ENCODE measurements around the gene SLC47A2.
A peak's percentile ranks its signal among the peaks of the same experiment; 100 is the strongest.

Gene SLC47A2

DNA sequence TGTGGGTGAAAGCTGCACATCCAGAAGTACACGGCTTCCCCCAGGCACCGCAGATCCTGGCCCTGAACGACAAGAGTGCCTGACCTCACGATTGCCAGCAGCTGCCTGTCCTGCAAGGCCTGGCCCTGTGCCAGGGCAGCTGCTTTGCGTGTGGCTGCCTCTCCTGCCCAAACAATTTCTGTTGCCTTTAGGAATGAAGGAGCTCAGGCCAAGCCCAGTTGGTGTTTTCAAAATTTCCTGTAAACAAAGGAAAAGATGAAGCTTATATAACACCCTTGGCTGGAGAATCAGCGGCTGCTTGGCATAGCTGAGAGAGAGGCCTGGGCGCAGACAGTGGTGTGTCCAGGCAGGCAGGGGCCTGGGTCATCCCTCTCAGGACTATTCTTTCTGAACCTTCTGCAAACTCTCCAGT, 11.7 kb upstream of the SLC47A2 start:
- DNase-seq (ENCODE audit: low spot score) (no peak), FAIRE-seq (no peak)

DNA sequence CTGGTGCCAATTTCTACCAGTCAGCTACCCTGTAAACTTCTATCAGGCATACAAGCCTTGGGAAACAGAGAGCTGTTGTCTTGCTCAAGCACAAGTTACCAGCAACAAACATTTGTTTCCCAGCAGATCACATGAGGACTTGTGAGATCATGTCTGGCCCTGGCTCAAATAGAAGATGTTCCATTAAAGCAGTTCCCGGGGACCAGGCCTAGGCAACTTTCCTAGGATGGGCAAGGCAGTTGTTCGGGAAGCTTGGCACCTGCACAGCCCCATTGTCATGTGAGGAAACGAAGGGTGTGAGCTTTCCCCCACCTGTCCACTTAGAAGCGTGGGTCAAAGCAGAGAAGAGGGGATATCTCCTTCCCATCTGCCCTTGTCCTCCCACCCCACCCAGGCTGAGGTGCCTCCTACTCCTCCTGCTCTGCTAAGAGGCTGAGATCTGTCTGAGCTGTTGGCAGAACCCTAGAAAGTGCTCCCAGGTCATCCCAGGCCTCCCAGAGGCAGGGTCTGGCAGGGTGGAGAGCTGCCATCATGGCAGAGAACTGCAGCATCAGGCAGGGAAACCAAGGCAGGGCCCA, 11.2 kb upstream of the SLC47A2 start:
- no peak for FAIRE-seq
- DNase-seq (ENCODE audit: low spot score) = no peak

DNA sequence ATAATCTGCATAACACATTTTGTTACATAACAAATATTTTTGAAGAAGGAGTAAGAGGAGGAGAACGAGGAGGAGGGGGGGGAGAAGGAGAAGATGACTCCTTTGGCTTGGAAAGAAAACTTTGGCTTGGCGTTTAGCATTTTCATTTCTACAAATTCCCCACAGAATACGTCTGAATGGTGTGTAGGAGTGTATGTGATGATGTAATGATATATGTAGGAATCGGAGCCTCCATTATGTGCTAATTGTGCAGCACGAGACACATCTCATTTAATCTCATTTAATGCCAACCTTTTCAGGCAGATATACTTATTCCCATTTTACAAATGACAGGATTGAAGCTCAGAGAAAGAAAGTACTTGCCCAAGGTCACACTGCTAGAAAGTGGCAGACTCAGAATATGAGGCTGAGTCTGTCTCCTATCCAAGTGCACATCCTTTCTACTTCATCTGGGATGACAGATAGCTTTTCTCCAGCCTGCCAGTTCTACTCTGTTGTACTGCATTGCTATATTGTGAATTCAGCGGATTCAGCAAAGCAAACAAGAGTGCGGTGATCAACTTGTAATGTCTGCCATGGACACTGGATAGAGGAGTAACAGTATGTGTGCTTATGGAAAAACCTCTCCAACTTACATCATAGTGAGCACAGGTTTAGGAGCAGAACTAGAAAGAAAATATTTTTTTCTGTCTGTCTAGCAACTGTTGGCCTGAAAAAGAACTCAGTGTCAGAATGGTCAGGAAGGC, 10.4 kb upstream of the SLC47A2 start:
- DNase-seq (ENCODE audit: low spot score) (no peak), FAIRE-seq (no peak)

DNA sequence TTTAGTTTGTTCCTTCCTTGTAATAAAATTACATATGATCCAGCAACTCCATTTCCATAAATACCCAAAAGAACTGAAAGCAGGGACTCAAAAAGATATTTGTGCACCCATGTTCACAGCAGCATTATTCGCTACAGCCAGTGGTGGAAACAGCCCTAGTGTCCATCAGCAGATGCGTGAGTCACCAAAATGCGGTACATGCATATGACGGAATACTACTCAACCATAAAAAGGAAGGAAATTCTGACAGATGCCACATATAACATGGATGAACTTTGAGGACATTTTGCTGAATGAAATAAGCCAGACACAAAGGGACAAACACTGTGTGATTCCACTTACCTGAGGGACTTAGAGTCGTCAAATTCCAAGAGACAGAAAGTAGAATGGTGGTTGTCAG, 9.1 kb upstream of the SLC47A2 start:
- no peak for DNase-seq (ENCODE audit: low spot score)
- FAIRE-seq = no peak

DNA sequence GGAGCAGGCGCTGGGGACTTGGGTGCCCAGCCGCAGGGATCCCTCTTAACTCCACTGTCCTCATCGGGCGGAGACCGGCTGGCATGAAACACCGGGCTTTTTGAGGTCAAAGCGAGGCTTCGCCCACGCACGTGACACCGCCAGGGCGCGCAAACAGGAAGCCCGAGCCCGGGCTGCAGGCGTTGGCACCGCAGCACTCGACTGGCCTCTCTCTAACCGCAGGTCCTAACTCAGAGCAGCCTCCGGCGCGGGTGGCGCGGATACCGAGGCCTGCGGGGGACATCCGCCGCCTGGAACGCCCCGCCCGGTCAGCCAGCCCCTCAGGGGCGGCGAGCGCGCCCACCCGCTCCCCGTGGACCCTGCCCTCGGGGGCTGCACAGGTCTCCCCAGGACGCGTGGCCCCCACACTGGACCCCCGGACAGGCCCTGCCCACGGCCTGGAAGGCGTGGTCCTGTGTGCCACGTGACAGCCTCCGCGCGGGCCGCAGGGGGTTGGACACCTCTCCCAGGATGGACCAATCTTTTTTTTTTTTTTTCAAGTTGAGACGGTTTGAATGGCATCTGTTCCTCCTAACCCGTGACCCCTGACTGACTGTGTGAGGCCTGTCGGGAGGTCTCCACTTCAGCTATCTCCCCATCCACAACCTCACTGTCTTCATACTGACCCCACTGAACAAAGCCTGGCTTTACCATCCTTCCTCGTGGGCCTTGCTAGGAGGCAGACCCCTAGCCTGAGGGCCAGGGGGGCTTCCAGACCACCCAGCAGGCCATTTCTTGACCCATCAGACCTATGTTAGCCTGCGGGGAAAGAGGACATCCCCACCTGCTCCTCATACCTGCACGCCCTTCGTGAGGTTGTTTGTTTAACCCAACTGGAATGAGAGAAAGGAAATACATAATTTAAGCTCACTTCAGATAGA, 8.4 kb upstream of the SLC47A2 start:
- no peak for DNase-seq (ENCODE audit: low spot score)
- no peak for FAIRE-seq

DNA sequence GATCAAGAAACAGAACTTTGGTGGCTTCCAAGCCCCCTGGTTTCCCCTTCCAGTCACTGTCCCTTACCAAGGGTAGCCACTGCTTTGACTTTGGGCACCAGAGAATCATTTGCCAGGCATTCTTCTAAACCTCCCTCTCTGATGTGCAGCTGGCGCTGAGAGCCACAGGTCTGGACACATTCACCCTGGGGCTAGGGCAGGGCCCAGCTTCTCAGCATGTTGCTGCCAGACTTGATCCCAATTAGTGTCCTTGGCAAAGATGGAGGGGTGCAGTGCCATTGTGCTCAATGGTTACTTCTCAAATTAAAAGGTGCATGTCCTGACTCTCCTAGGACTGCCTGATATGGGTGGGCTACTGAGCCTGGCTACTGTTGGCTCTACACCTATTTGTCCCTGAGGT, 7.6 kb upstream of the SLC47A2 start:
- FAIRE-seq (no peak), DNase-seq (ENCODE audit: low spot score) (no peak)

DNA sequence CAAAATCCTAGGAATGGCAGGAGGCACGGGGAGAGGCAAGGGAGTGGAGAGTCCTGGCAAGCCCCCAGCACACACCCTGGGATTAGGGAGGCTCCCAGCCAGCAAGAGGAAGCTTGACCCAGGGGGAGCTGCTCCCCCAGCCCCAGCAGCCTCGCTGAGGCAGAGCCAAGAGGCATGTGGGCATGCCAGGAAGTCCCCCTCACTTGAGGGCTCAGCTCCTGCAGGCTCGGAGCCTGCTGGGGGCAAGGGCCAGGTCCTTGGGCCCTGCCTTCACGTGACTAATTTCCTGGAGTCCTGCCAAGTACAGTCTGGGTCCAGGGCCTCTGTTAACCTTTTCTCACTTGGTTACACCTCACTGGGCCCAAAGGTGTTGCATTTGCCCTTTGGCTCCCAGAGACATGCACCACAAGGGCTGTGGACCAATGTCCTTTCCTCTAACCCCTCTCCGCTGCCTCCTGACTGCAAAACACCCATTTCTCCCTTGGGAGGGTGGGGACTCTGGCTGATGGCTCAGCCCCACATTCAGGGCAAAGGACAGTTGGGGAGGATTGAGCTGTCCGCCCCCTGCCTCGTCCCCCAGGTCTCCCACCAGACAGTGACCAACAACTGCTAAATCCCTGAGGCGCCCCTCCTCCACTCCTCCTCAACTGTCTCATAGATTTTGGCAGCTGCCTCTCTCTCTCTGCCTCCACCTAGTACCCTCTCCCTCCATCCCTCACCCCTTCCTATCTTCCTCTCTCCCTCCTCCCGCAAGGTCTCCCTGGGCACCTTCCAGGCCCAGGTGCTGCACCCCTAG, 4.4 kb upstream of the SLC47A2 start:
- FAIRE-seq (peak; percentile 90), DNase-seq (ENCODE audit: low spot score) (peak; percentile 89)

DNA sequence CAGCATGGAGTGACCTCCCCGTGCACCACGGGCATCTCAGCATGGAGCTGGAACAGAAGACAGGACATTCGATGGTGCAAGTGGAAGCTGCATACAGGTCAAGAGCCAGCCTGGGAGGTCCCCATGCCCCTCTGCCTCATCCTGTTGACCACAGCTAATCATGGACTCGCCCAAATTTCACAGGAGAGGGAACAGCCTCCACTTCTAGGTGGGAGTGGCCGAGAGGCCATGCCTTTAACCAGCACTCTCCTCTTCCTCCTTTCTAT, 3.8 kb upstream of the SLC47A2 start:
- no peak for DNase-seq (ENCODE audit: low spot score)
- no peak for FAIRE-seq

DNA sequence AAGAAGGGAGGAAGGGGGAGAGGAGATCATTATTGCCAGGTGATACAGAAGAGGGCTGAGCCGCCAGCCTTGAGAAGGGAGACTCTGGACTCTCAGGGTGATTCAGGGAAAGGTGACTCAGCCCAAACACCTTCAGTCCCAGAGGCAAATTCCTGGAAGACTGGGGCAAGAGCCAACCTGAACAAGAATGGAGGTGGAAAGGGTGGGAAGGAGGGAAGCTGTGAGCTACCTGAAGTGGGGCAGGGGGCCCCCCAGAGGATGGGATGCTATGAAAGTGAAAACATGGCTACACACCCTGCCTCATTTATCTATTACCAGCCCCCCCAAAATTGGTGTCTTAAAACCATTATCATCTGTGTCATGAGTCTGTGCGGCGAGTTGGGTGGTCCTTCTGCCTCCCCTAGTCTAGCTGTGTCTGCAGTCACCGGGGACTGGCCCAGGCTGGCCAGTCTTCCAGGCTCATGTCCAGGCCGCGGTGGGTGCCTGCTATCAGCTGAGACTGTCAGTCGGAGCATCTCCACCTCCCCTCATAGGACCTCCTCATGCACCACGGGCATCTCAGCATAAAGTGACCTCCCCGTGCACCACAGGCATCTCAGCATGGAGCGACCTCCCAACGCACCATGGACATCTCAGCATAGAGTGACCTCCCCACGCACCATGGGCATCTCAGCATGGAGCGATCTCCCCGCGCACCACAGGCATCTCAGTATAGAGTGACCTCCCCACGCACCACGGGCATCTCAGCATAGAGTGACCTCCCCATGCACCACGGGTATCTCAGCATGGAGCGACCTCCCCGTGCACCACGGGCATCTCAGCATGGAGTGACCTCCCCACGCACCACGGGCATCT, 3.2 kb upstream of the SLC47A2 start:
- FAIRE-seq = no peak
- peak; percentile 32 for DNase-seq (ENCODE audit: low spot score)

DNA sequence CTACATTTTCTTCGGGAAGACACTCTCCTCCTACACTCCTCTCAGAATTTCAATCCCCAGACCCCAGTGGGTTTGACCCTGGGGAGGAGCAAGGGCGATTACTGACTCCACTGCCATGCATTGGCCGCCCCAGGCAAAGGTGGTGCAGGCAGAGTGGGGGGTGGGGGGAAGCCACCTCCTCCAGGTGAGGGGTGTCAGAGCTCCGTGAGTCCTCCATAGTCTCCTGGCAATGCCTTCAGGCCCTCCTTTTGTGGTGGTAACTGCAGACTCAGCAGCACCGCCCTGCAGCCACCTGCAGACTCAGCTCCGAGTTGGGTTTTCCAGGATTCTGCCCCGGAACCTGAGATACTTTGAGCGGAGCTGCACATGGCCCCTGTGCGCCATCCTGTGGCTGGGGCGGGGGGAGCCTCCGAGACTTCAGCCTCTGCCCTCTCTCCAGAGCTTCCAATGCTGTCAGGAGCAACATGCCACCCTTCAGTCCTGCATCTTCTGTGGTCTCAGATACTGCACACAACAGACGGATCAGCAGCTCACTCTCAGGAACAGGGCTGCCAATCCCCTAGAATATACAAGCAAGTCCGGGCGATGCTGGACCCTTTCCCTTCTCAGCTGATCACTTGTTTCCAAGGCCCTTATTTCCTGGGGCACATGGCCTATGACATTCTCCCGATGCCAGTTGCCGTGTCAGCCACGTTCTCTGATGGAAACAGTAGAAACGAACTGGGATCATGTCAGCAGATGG, 2.4 kb upstream of the SLC47A2 start:
- FAIRE-seq (no peak), DNase-seq (ENCODE audit: low spot score) (no peak)

DNA sequence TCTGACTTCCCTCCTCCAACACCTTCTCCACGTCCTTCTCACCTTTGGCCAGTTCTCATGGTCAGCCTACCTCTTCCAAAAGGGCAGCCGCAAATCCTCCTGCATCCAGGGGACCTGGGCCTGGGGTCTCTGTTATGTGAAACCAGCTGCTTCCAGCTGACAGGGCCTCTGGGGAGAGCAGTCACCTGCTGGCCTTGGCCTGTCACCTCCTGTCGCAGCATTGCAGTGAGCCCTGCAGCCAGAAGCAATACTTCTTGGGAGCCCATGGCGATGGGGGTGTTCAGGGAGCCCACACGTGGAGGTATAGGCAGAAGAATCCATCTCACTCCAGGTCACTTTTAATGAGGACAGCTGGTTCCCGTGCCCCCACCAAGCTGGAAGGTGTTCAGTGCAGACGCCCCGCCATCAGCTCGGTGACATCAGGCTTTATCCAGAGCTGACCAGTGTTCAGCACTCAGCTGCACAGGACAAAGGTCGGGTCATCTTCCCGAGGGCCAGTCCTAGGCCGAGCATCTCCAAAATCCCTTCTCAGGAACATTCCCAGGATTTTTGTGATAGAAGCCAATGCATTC, 1.7 kb upstream of the SLC47A2 start:
- DNase-seq (ENCODE audit: low spot score) = no peak
- no peak for FAIRE-seq

DNA sequence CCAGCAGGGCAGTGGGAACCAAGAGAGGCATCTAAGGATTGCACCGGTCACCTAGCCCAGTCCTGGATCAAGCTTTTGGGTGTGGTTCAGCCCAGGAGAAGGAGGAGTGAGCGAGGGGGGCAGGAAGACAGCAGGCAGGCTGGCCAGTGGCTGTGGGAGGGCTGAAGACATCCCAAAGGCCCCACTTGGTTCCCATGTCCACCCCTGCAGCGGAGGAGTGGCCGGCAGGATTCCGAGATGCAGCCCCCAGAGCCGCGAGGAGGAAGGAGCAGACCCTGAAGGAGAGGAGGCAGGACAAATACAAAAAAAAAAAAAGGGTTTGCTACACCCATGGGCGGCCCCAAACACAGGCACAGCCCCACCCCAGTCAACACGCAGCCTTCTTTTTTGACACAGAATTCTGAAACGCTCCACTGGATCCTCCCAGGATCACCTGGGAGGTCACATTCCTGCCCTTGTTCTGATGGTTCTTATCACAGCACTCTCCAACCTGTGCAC, 1.1 kb upstream of the SLC47A2 start:
- no peak for FAIRE-seq
- no peak for DNase-seq (ENCODE audit: low spot score)

DNA sequence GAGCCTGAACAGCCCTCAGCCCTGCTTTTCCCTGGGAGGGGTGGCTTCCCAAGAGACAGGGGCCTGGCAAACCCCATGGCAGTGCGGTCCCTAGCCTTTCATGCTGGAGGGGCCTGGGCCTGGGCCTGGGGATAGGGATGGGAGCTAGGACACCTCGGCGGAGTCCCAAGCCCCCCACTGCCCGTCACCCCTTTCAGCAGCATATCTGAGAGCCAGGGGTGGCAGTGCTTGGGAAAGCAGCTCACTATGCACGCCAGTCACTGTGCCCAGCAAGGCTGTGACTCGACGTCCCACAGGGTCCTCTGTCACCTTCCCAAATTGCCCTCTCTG, 612 bp upstream of the SLC47A2 start:
- FAIRE-seq = no peak
- no peak for DNase-seq (ENCODE audit: low spot score)

DNA sequence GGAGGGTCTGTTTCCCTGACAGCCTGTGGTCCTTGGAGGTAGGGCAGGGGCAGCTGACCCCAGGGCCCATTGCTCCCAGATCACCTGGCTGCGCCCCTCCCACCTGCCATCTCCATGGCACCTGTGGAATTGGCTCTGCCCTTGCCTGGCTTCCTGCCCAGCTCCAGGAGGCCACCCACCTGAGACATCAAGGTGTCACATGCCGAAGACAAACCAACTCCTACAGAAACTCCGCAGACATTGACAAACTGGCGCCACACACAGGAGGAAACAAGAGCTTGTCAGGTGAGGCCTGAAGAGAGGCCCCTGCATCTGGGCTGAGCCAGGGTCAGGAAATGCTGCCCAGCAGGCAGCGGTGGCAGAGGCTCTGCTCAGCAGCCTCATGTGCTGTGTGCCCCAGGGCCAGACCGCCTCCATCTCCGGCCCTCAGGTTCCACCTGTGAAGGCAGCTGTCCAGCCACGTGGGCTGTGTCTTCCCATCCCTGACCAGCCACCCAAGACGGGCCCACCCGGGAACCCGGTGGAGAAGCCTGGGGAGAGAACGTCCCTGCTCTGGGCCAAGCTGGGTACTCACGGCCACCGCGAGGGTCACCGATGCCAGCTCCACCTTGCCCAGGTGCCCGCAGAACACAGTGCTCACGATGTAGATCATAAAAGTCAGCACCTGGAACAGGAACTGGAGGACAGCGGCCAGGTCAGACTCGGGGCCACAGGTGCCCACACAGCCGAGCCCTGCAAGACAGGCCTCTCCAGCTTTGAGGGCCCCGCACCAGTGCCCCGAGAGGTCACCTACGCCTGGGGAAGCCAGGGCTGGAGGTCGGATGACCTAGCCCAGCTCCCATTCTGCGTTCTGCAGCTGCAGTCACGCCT, 1.6 kb downstream of the SLC47A2 start:
- DNase-seq (ENCODE audit: low spot score) (no peak), FAIRE-seq (no peak)

DNA sequence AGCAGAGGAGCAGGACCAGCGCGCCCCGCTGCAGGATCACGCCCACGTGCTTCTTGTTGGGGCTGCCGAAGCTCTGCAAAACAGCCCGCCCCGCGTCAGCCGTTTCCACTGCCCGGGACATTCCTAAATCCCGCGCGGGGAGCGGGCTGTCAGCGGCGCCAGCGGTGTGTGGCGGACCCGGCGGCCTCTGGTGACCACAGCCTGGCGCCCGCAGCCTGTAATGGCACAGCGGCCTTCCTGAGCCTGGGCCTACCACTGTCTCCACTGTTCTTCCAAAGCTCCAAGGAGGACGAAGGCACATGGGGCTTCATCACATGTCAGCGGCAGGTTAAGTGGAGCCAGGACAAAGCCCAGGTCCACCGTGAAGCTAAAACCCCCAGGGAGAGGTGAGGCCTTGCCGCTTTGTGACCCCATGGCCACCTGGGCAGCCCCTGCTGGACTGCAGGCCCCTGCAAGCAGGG, 2.5 kb downstream of the SLC47A2 start:
- no peak for DNase-seq (ENCODE audit: low spot score)
- FAIRE-seq = no peak

DNA sequence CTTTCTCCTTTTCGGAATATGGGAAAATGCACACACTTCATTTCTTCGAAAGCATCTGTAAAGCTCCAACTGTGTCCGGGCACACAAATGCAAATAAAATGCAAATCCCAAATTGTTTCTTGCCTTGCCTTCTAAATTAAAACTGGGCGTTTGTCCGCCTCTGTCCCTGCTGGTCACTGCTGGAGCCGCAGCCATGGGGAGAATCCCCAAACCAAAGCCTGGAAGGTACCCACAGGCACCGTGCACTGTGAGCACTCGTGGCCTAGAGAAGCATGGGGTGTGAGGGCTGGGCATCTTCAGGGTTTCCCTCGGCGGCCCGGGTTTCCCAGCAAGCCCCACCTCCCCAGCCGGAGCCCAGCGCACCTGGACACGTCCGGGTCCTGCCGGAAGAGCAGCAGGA, 2.9 kb downstream of the SLC47A2 start:
- no peak for FAIRE-seq

DNA sequence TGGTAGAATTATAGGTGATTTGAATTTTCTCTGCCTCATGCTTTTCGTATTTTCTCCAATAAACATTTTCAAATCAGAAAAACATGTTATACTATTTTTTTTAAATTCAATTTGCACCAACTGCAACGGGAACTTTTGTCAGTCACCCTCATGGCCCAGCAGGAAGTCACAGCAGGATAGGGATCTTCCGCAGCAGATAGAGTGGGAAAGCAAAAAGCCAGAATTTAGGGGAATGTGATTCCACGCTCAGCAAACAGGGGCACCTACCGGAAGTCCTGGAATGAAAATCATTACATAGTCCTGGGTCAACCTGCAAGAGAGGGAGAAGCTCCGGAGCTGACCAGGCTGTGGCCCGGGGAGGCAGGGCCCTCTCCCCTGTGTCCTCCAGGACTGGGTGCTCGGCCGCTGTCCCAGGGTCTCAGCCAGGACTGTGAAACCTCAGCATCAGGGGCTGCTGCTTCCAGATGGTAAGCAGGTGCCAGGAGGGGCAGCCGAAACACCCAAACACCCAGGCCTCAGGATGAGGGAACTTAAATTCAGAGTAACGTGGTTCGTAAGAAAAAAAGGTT, 3.9 kb downstream of the SLC47A2 start:
- FAIRE-seq = no peak
- no peak for DNase-seq (ENCODE audit: low spot score)

More for the DNA sequence above, 2.9 kb downstream of the SLC47A2 start:
- no peak for DNase-seq (ENCODE audit: low spot score)

DNA sequence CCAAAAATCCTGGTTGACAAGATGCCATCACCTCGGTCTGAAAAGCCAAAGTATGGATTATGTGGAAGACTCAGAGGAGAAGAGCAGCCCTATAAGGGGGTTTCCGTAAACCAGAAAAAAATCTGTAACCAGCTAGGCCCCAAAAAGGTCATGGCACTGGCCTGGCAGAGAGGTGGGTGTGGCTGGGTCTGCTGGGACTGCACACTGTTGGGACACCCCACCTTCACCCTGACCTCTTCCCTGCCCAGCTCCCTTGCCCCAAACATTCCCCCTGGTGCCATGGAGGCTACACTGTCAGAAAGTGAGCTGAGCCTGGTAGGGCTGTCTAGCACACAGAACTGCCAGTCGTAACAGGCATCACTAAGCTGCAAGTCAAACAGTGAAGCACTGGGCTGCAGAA, 6.5 kb downstream of the SLC47A2 start:
- no peak for DNase-seq (ENCODE audit: low spot score)
- FAIRE-seq = no peak
